ENCODE measurements around the gene SGK1. TPM values are rescaled to one million over a fixed set of nuclear protein-coding genes. Genes with fewer than 3 reads are reported as not detected.

The SGK1 gene
- total RNA-seq, 6 experiments from 2014 or later = 15.9 to 149 (median 43.0) TPM

- H3K9me3 ChIP-seq = no peaks in the 10 kb centered on the region
- TF ChIP-seq CTCF (IDR thresholded peaks at IDR 0.05) (no peak), POLR2A (IDR thresholded peaks at IDR 0.05) (no peak)
- intact Hi-C loops (cut with DNase I) = no loop called here
- DNase-seq (no peak), ATAC-seq (peak in 2 of 4 donors; percentile 27 to 40)
- peaks cover 0 to 2% (median 0%) of the 10 kb centered on the region in 4 donors for H3K4me1 ChIP-seq
- no peak overlapping the region for H3K27ac ChIP-seq
- H3K36me3 ChIP-seq = no peaks in the 10 kb centered on the region
- 26% methylated on average over 4 of the region's 4 CpGs for WGBS (ENCODE audit: insufficient coverage, low coverage, low lambda C conversion rate, missing lambda C conversion rate)
- no peaks in the 10 kb centered on the region for H3K27me3 ChIP-seq
- H3K4me3 ChIP-seq = no peak overlapping the region
Observed at GRCh38 chr6:134358320-134358719, 40.4 kb upstream of the SGK1 start.

GRCh38 chr6:134357022-134357487 is 39.1 kb upstream of the SGK1 start:
- peaks cover 0 to 2% (median 0%) of the 10 kb centered on the region in 4 donors for H3K4me1 ChIP-seq
- TF ChIP-seq POLR2A (IDR thresholded peaks at IDR 0.05) (no peak), CTCF (IDR thresholded peaks at IDR 0.05) (no peak)
- WGBS (ENCODE audit: insufficient coverage, low coverage, low lambda C conversion rate, missing lambda C conversion rate) = 81% methylated on average over 2 of the region's 2 CpGs
- no peak for DNase-seq
- H3K36me3 ChIP-seq = no peaks in the 10 kb centered on the region
- ATAC-seq = no peak
- H3K27ac ChIP-seq = no peak overlapping the region
- no peak overlapping the region for H3K4me3 ChIP-seq
- no peaks in the 10 kb centered on the region for H3K9me3 ChIP-seq
- intact Hi-C loops (cut with DNase I) = no loop called here
- no peaks in the 10 kb centered on the region for H3K27me3 ChIP-seq

GRCh38 chr6:134356405-134356804 is 38.5 kb upstream of the SGK1 start:
- intact Hi-C loops (cut with DNase I) = no loop called here
- WGBS (ENCODE audit: insufficient coverage, low coverage, low lambda C conversion rate, missing lambda C conversion rate) = 91% methylated on average over 3 of the region's 3 CpGs
- Histone ChIP-seq H3K27ac (no peak overlapping the region), H3K9me3 (no peaks in the 10 kb centered on the region), H3K36me3 (no peaks in the 10 kb centered on the region), H3K27me3 (no peaks in the 10 kb centered on the region), H3K4me3 (no peak overlapping the region), H3K4me1 (peaks cover 0 to 2% (median 0%) of the 10 kb centered on the region in 4 donors)
- ATAC-seq = no peak
- no peak for TF ChIP-seq CTCF (IDR thresholded peaks at IDR 0.05)
- no peak for TF ChIP-seq POLR2A (IDR thresholded peaks at IDR 0.05)
- no peak for DNase-seq

GRCh38 chr6:134352786-134353480 is 35.0 kb upstream of the SGK1 start:
- no peak overlapping the region for H3K27ac ChIP-seq
- DNase-seq (no peak), ATAC-seq (no peak)
- no peaks in the 10 kb centered on the region for H3K27me3 ChIP-seq
- WGBS (ENCODE audit: insufficient coverage, low coverage, low lambda C conversion rate, missing lambda C conversion rate) = 58% methylated on average over 4 of the region's 4 CpGs
- no peaks in the 10 kb centered on the region for H3K36me3 ChIP-seq
- no peaks in the 10 kb centered on the region for H3K9me3 ChIP-seq
- intact Hi-C loops (cut with DNase I) = no loop called here
- no peaks in the 10 kb centered on the region for H3K4me1 ChIP-seq
- no peak overlapping the region for H3K4me3 ChIP-seq
- TF ChIP-seq CTCF (IDR thresholded peaks at IDR 0.05) = no peak
- TF ChIP-seq POLR2A (IDR thresholded peaks at IDR 0.05) = no peak
